HepG2 (cell line): ENCODE measurements around the gene RASGRF1. TPM values are rescaled to one million over a fixed set of nuclear protein-coding genes. Genes with fewer than 3 reads are reported as not detected.
A peak's percentile ranks its signal among the peaks of the same experiment; 100 is the strongest.

Experiments used
- DZIP1 ChIP-seq: sonication (generic); formaldehyde crosslinking; IDR thresholded peaks from 2 replicates; pipeline ENCODE4 v1.5.0; 2020; ENCODE audit warnings: mild to moderate bottlenecking, missing genetic modification reagents
- FOSL1 ChIP-seq: sonication (generic); formaldehyde crosslinking; IDR thresholded peaks from 2 replicates; pipeline ENCODE4 v1.9.0; 2021; ENCODE audit warnings: missing genetic modification reagents, borderline replicate concordance
- HES4 ChIP-seq: sonication (generic); formaldehyde crosslinking; IDR thresholded peaks from 2 replicates; pipeline ENCODE4 v1.9.0; 2021; ENCODE audit warnings: mild to moderate bottlenecking, missing genetic modification reagents, borderline replicate concordance
- HNRNPH1 ChIP-seq: fragments of 200-400 bp; formaldehyde crosslinking; optimal IDR thresholded peaks from 2 replicates; pipeline ENCODE3; 2017; ENCODE audit warnings: mild to moderate bottlenecking, low read depth, low read length
- KDM3A ChIP-seq: IDR thresholded peaks from 2 replicates; pipeline ENCODE4 v1.6.1; 2018; ENCODE audit warnings: low read depth, missing compliant biosample characterization
- KLF6 ChIP-seq: IDR thresholded peaks from 2 replicates; pipeline ENCODE4 v1.8.0; 2016; ENCODE audit warnings: missing biosample characterization, missing genetic modification reagents
- MBD4 ChIP-seq: IDR thresholded peaks from 2 replicates; pipeline ENCODE4 v1.6.1; 2012; ENCODE audit warnings: low read length, inconsistent platforms, borderline replicate concordance
- ZGPAT ChIP-seq: IDR thresholded peaks from 2 replicates; pipeline ENCODE4 v1.6.1; 2016; ENCODE audit warnings: mild to moderate bottlenecking
- ZNF318 ChIP-seq: sonication (generic); formaldehyde crosslinking; IDR thresholded peaks from 2 replicates; pipeline ENCODE4 v1.4.0; 2020; ENCODE audit warnings: mild to moderate bottlenecking, missing genetic modification reagents
- ZNF484 ChIP-seq: sonication (generic); formaldehyde crosslinking; IDR thresholded peaks from 2 replicates; pipeline ENCODE4 v1.5.1; 2020; ENCODE audit warnings: mild to moderate bottlenecking, low read depth, missing genetic modification reagents, borderline replicate concordance
- ZNF563 ChIP-seq: sonication (generic); formaldehyde crosslinking; IDR thresholded peaks from 2 replicates; pipeline ENCODE4 v1.8.0; 2022; ENCODE audit warnings: mild to moderate bottlenecking, moderate library complexity, missing genetic modification reagents
- ZNF7 ChIP-seq: IDR thresholded peaks from 2 replicates; pipeline ENCODE4 v1.6.1; 2016; ENCODE audit warnings: missing biosample characterization, missing genetic modification reagents
- ZNF781 ChIP-seq: sonication (generic); formaldehyde crosslinking; IDR thresholded peaks from 2 replicates; pipeline ENCODE4 v1.5.1; 2020; ENCODE audit warnings: borderline replicate concordance, mild to moderate bottlenecking, missing genetic modification reagents; ENCODE audit errors: not compliant biosample characterization
- ZNF790 ChIP-seq: sonication (generic); formaldehyde crosslinking; IDR thresholded peaks from 2 replicates; pipeline ENCODE4 v1.8.0; 2022; ENCODE audit warnings: missing genetic modification reagents, mild to moderate bottlenecking, borderline replicate concordance
- polyA plus RNA-seq, 8 experiments: library from polyadenylated mRNA; depleted of rRNA in 3 of 8; stranded (reverse) in 7 of 8; unstranded in 1 of 8; fragments of >200 nt; fragmentation: Illumina TruSeq in 4 of 8; extraction: Trizol in 4 of 8; gene quantifications; 2 replicates each; pipeline versions ENCODE4 v1.2.1 to v1.2.3, GENCODE V29; 2011 to 2016; ENCODE audit warnings: low read depth in 4 of 8, missing spikeins in 1 of 8, mixed read lengths in 1 of 8; ENCODE audit not compliant: insufficient read depth in 1 of 8
- total RNA-seq, 5 experiments: library from RNA; depleted of rRNA; stranded (reverse); fragments of >200 nt; fragmentation: Illumina TruSeq; extraction: Trizol; gene quantifications; 2 replicates each; pipeline ENCODE4 v1.2.3, GENCODE V29; 2016; ENCODE audit warnings: low read depth in 1 of 5
- TF ChIP-seq, protein P1 (sequence below): sonication (generic); formaldehyde crosslinking; IDR thresholded peaks from 2 replicates; pipeline ENCODE4 v1.5.1; 2020; ENCODE audit warnings: mild to moderate bottlenecking, moderate library complexity, missing genetic modification reagents

The RASGRF1 gene
- total and polyA plus RNA-seq, 2 of the 13 experiments (the other 11 are each of a cell fraction or from before 2014, with no cell fraction given): 0.55 to 3.0 TPM

DNA sequence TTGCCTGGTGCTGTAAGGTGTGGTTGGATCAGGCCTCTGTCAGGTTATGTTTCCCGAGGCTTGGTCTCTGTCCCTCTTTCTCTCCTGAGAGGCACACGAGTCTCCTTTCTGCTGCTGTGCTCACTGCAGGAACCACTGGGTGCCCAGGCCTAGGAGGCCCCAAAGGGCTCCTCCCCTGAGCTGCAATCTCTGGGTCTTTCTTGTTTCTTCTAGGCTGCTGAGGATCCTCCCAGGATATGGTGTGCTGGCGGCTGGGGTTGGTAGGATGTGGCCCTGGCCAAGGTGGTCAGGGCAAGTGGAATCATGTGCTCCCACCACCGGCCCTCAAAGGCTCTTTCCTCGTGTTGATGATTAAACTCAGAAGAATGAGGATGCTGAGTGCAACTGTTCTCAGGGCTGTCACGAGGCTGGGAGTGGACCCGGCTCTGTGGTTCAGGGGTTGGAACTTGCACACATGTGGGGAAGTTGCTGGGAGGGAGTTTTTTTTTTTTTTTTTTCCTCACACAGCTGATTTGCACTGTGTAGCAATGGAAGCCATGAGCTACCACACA is 102.1 kb downstream of the RASGRF1 start (continued):
- TF ChIP-seq ZNF318 (CRISPR knock-in tag): no peak
- TF ChIP-seq ZGPAT (CRISPR knock-in tag): peak; percentile 94
- TF ChIP-seq HNRNPH1: no peak
- peak; percentile 59 for TF ChIP-seq ZNF781 (CRISPR knock-in tag)
- TF ChIP-seq ZNF563 (CRISPR knock-in tag): 0 out of 2 replicates have a peak, but pooled peaks have one; percentile 42
- TF ChIP-seq, protein P1, sequence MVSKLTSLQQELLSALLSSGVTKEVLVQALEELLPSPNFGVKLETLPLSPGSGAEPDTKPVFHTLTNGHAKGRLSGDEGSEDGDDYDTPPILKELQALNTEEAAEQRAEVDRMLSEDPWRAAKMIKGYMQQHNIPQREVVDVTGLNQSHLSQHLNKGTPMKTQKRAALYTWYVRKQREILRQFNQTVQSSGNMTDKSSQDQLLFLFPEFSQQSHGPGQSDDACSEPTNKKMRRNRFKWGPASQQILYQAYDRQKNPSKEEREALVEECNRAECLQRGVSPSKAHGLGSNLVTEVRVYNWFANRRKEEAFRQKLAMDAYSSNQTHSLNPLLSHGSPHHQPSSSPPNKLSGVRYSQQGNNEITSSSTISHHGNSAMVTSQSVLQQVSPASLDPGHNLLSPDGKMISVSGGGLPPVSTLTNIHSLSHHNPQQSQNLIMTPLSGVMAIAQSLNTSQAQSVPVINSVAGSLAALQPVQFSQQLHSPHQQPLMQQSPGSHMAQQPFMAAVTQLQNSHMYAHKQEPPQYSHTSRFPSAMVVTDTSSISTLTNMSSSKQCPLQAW (CRISPR knock-in tag): peak; percentile 87
- TF ChIP-seq MBD4: no peak
- peak; percentile 86 for TF ChIP-seq KLF6 (CRISPR knock-in tag)
- no peak for TF ChIP-seq ZNF790
- peak; percentile 77; the same call in 1 of the 2 replicates for TF ChIP-seq FOSL1
- peak; percentile 22; the same call in 1 of the 2 replicates for TF ChIP-seq ZNF7 (CRISPR knock-in tag)
- TF ChIP-seq DZIP1 (CRISPR knock-in tag): no peak
- TF ChIP-seq HES4: no peak
- TF ChIP-seq KDM3A (CRISPR knock-in tag): no peak
- no peak for TF ChIP-seq ZNF484 (CRISPR knock-in tag)
